Stimulated activated CD4-positive, alpha-beta T cell treated with anti-CD3 and anti-CD28 coated beads, Interleukin-4, amount 100 ng/mL, for 24 hours (primary cell): Measurements from ENCODE around the gene TRPV4.

Experiments
- DNase-seq: peaks from one replicate; pipeline ENCODE4 v3.0.0-alpha.2; 2020

Gene TRPV4

DNA sequence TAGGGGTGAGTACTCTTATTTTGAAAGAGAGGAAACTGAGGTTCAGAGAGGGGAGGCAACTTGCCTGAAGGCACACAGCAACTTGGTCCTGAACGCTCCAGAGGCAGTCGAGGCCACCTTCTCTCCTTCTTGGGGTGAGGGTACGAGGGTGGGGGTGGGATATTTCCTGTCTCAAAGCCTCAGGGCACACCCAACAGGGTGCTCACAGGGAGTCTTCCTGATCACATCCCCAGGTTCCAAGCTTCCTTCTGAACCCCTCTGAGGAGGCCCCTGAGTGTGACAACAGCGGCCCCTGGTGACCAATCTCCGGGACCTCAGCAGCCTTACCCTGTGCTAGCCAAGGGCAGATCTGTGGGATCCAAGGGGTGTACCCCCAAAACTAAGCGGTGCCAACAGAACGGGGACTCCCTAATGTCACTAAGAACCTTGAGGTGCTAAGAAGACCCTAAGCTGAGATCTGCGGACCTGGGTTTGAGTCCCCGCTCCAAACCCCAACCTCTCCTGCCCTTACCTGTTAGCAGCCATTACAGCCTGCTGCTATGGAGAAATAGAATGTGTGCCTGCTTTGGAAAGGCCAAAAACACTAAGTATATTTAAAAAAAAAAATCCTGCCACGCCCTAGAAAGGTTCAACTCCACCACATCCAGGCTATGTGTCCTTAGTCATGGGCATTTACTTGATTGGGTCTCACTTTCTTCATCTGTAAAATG lies 57.9 kb downstream of the TRPV4 start:
- DNase-seq: peak; percentile 77

DNA sequence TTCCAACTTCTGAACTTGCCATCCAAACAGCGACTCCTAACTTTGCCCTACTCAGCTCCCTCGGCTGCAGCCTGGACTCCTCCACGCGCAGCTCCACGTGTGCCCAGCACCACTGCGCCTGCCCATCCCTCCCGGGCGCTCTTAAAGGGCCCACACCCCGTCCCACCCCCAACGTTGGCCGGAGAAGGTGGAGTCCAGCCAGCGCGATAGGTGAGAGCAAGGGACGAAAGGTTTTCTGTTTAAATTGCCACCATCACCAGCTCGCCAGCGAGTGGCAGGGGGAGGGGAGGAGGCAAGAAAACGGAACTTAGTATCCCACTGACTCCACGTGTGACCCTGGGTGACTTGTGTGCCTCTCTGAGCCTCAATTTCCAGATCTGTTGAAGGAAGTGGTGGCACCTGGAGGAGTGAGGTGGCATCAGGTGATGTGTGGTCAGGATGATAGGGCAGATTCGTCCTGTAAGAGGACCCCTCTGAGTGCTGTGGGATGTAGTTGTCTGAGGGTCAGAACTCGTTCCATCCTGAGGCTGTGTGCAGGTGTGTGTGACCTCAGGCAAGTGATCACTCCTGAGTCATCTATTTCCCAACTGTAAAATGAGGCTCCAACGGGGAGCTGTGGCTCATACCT lies 59.7 kb downstream of the TRPV4 start:
- DNase-seq: no peak

DNA sequence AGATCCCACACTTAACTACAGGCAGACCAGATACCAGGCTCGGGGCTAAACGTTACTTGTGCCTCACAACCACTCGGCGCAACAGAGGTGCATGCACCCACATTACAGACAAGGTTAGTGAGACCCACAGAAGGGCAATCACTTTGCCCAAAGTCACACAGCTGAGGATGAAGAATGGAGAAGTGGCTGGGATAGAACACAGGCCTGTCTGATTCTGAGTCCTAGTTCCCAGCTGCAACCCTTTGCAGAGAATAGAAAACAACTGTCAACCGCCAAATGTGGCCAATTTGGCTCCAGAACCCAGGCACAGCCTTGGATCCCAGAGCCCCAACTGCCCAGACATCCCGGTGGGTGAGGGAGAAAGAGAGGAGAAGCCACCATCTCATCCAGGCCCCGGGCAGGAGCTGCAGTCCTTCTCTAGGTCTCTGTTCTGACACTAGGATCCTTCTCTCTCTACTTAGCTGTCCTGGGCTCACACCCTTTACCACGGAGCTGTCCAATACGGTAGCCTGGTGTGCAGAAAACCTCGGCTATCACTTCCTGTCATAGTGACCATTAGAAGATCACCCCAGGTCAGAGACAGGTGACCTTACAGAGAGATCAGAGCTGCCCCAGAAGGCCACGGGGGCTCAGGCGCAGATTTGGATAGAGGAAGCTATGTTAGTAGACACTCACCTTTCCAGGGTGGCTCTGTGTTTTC lies 60.4 kb downstream of the TRPV4 start:
- no peak for DNase-seq

DNA sequence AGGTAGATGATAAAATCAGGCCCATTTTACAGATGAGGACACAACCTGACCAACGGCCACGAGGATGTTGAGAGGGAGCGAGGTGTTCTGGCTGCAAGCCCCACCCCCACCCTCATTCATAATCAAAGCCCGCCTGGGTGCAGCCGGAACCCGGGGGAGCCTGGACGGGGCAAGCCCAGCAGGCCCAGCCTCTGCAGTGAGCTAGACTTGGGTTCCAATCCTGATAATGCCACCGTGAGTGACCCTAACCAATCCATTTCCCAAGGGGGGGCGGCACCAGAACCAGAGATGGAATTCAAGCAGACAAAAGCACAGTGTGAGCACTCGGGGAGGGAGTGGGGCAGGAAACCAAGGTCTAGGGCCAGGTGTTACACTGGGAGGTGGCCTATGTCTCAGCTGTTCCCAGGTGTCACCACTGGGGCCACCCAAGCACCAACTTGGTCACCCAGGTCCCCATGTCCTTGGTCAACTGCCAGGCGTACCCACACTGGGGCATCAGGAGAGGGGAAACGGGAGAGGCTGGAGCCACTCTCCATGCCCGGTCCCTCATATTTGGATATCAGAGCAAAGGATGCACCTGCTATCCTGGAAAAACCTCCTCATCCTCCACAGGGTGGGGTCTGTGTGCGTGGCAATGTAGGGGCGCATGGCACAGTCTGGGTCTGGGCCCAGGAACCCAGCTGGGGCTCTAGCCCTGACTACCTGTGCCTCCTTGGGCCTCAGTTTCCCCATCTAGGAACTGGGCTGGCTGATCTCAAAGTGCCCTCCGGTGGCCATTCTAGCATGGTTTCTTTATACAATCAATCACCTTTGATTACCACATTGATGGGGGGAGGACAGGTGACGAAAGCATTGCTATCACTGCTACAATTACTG lies 61.2 kb downstream of the TRPV4 start:
- no peak for DNase-seq

DNA sequence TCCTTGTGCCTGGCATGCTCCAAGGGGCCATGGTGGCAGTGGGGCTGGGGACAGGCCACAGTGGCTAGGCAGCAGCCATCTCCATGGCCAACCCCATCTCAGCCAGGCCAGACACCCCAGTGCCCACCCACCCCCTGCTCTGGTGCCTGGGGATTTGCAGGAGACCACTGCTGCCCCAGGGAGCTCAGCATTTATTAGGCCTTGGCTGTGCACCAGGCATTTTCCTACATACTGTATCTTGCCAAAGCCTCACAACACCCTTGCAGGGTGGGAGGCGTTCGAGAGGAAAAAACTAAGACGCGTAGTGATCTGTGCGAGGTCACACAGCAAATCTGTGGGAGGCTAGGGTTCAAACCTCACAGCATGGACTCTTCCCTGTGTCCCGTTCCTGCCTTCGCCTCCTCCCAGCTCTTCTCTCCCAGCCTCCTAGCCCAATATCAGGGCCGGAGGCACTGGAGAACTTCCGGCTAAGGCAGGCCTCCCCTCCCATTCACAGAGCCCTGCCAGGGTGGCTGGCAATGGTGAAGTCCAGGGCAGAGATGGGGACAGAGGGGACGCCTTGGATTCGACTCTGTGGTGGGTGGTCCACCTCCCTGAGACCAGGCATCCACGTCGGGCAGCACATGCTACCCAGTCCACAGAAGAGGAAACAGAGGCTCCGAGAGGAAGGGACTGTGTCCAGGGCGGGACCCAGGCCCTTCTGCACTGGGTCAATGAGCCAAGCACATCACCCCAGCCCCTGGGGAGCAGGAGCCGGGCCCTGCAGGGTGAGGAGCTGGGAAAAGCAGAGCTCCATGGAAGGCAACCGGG lies 62.1 kb downstream of the TRPV4 start:
- DNase-seq: no peak

DNA sequence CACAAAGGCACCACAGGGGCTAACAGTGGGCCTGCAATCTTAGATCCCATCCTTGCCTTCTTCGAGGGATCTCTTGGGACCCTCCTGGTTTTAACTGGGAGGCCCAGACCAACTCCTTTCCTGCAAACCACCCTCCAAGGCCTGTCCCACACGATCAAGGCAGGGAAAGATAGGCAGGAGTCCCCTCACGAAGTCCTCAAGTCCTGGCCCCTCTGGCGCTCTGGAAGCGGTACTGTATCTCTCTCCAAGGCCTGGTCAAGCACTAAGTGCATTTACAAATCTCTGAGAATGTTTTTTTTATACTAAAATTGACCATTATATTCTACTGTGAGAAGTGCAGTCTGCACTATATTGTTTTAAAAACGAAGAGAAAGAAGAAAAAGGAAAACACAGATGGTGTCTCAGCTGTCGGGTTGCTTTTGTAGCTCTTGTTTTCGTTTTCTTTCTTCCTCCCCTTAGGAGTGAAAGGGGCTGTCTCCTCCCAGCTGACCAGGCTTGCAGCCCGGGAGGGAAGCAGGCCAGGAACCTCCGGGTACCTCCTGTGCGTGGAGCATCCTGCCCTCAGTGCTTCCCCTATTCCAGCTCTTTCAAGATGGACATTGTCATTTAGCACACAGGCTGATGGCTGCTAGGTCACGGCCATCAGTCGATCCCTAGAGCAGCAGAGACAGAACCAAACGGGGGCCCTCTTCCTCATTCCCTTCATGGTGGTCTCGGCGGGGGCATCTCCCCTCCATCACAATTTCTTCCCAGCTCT lies 62.9 kb downstream of the TRPV4 start:
- no peak for DNase-seq

DNA sequence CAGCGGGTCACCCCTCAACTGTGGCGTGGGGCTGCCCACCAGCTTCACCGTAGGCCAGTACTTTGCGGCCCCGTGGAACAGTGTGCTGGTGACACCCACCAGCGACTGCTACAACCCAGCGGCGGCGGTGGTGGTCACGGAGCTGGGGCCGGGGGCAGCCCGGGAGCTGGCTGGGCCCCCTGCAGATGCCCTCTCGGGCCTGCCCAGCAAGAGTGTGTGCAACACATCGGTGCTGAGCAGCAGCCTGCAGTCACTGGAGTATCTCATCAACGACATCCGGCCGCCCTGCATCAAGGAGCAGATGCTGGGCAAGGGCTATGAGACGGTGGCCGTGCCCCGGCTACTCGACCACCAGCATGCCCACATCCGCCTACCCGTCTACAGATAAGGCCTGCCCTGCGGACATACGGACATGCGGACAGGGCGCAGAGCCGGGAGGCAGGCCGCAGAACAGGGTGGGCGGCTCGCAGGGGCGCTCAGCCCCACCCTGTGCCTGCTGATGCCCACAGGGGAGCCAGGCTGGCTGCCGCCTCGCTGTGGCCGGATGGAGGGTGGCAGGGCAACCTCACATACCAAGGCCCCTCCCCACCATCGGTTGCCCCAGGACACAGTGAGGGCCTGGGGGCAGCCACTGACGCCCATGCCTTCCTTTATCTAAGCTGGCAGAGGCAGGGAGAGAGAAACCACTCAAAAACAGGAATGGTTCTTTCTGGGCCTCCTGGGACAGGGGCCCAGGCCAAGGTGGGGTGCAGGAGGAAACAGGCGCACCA lies 64.1 kb downstream of the TRPV4 start:
- DNase-seq: no peak

DNA sequence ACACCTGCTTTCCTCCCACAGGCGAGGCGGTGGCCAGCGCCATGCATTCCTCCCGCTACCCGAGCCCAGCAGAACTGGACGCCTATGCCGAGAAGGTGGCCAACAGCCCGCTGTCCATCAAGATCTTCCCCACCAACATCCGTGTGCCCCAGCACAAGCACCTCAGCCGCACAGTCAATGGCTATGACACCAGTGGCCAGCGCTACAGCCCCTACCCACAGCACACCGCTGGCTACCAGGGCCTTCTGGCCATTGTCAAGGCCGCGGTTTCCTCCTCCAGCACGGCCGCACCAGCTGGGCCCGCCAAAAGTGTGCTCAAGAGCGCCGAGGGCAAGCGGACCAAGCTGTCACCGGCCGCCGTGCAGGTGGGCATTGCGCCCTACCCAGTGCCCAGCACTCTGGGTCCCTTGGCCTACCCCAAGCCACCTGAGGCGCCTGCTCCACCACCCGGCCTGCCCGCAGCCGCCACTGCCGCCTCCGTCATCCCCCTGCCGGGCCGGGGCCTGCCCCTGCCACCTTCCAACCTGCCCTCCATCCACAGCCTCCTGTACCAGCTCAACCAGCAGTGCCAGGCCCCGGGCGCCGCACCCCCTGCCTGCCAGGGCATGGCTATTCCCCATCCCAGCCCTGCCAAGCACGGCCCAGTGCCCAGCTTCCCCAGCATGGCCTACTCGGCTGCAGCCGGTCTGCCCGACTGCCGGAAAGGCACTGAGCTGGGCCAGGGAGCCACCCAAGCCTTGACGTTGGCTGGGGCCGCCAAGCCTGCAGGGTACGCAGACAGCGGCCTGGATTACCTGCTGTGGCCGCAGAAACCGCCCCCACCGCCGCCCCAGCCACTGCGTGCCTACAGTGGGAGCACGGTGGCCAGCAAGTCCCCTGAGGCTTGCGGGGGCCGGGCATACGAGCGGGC lies 65.0 kb downstream of the TRPV4 start:
- DNase-seq: no peak

DNA sequence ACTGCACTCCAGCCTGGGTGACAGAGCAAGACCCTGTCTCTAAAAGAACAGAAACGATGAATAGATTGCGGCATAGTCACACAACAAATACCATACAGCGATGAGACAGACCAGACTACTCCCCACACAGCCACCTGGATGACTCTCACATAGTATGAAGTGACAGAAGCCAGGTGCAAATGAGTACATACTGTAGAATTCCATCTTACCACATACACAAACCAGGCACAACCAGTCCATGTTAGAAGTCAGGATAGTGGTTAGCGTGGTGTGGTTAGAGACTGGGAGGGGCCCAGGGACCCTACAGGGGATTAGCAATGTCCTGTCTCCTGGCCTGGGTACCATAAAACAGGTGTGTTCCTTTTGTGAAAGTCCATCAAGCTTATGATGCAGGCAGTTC lies 65.7 kb downstream of the TRPV4 start:
- DNase-seq: no peak

DNA sequence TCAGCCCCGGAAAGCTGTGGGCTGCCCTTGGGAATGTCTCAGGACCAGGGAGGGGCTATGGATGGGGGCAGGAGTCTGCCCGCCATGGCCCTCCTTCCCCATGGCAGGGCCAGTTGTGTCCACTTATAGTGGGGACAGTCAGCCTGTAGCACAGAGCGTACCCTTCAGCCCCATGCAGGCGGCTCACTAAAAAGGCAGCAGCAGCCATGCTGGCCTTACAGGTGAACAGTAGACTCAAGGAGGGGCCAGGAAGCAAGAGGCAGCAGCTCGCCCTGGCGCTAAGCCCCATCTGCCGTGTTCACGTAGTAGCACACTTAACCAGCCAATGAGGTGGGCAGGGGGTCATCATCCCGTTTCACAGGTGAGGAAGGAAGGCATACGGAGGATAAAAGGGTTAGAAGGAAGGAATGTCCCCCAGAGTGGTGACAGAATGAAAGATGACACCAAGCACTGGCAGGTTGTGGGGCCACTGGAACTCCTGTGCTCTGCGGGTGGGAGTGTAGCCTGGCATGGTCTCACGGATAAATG lies 66.9 kb downstream of the TRPV4 start:
- no peak for DNase-seq

DNA sequence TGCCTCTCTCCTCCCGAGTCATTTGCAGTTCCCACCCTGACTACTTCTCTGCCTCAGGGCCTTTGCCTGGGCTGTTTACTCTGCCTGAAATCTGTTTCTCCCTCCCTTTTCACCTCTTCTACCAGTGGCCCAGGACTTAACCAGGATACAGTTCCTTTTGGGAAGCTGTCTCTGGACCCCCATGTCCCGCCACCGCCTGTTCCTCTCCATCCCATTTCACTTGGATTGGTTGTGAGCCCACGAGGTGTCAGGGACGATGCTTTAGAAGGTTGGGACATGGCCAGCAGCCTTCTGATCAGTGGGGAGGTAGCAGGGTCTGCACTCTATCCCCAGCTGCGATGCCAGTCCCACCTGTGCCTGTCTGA lies 67.8 kb downstream of the TRPV4 start:
- DNase-seq: no peak

DNA sequence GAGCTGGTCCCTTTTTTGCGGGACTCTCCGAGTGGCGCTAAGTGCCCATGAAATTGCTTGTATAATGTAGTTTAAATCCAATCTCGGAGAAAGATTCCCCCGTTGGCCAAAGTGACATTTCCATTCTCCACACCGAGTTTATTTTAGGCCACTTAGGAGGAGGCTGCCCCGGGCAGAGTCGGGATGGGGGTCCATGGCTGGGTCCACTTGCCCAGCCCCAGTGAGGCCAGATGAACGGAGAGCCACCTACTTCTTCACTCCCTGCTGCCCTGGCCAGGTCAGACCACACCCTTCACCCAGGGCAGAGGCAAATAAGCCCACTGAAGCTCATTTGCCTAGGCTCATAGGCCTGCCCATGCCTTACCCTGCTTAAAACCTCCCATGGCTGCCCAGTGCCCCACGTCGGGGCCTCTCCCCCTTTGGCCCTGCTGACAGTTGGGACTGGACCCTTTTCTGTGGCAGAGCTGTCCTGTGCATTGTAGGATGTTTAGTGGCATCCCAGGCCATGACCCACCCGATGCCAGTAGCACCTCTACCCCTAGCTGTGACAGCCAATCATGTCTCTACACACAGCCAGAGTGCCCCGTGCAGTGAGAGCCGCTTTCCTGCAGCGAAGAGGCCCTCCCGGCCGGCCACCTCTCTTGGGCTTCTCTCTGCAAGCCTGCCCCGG lies 68.3 kb downstream of the TRPV4 start:
- no peak for DNase-seq

DNA sequence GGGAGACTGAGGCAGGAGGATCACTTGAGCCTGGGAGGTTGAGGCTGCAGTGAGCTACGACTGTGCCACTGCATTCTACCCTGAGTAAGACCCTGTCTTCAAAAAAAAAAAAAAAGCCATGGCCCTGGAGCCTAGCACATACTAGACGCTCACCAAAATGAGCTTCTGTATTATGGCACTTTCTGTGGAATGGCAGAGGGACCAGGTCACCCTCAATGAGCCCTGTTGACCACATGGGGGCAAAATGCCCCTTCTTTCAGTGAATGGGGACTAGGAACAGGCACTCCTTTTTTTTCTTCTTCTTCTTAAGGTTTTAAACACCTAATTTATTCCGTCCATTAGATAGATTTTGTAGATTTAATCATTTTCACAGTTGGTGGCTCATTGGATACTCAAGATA lies 69.1 kb downstream of the TRPV4 start:
- DNase-seq: no peak

DNA sequence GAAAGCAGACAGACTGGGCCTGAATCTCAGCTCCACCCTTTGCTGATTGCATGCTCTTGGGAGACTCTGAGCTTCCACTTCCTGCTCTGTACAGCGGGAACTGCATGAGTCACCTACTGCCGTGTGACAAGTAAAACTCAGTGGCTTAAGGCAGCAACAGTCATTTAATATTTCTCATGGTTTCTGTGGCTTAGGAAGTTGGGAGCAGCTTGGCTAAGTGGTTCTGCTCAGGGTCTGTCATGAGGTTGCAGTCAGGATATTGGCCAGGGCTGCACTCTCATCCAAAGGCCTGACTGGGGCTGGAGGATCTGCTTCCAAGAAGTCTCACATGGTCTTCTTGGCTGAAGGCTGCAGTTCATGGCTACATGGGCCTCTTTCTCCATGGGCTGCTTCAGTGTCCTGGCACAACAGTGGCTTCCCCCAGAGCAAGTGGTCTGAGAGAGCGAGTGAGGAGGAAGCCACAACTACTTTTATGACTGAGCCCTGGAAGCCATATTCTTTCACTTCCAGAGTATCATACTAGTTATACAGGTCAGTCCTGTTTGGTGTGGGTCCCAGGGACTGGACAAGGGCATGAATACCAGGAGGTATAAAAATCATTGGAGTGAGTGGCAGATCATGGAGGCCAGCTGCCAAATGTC lies 69.9 kb downstream of the TRPV4 start:
- no peak for DNase-seq

DNA sequence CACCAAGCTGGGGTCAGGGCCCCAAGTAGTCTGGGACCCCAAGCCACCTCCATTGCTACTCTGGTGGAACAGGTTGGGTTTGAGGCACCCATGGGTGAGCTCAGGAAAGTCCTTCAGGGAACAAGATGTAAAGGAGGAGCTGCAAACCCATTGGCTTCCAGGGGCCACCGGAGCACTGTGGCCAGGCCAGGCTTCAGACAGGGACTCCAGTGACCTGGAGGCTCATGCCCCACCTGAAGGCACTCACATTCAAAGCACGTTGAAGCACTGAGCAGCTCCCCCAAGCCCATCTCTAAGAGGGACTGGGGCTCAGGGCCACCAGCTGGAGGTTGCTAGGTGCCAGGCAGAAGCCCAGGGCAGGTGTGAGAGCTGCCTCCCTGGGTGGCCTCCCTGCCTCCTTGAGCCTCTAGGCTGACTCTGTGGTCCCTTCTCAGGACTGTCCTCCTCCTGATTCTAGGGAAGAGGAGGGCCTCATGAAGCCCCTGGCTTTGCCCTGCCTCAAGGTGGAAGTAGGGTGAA lies 70.5 kb downstream of the TRPV4 start:
- DNase-seq: no peak

DNA sequence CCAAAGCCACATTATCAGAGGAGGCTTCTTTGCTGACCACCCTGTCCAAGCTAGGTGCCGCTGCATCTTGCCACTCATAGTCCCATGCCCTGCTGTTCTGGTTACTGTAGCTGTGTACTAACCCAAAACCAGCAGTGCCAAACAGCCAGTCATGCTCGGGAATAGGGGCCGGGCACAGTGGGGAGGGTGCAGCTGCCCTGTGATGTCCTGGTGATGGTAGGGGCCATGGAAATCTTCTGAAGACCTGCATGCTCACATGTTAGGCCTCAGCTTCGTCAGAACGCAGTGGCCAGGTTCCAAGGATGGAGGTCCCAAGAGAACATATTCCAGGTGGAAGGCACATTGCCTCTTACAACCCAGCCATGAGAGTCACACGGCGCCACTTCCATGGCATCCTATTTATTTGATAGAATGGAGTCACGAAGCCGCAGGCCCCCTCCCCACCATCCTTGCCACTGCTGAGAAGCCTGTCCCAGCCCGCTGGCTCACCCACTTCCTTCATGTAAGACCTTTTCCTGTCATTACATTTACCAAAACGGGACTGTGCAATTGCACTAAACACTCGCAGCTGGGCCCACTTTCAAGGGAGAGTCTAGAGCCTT lies 71.0 kb downstream of the TRPV4 start:
- no peak for DNase-seq
